Measurements from ENCODE around the gene ISCA2. TPM values are rescaled to one million over a fixed set of nuclear protein-coding genes. Genes with fewer than 3 reads are reported as not detected.
"Not testable (repeated sequence)": the region's sequence is repeated elsewhere in the genome, so short reads cannot be mapped to it uniquely, and the experiment has no call there.

ISCA2 gene
- polyA plus RNA-seq, 6 donors from 2014 or later = 63.9 to 84.9 (median 77.1) TPM

GRCh38 chr14:74531467-74531866 is 37.9 kb downstream of the ISCA2 start:
- H3K4me1 Mint-ChIP-seq = peaks cover 7 to 9% (median 7%) of the 10 kb centered on the region in 3 donors
- no peaks in the 10 kb centered on the region for H3K36me3 Mint-ChIP-seq
- no peak overlapping the region for H3K4me3 Mint-ChIP-seq
- no peak overlapping the region for H3K27ac Mint-ChIP-seq
- no peak for ATAC-seq (ENCODE audit: low read depth in 2 of 2)
- H3K27me3 Mint-ChIP-seq = no peaks in the 10 kb centered on the region
- no peak for DNase-seq
- H3K9me3 Mint-ChIP-seq = no peaks in the 10 kb centered on the region

GRCh38 chr14:74532246-74532645 is 38.7 kb downstream of the ISCA2 start:
- no peak overlapping the region for H3K27ac Mint-ChIP-seq
- ATAC-seq (ENCODE audit: low read depth in 2 of 2) (no peak), DNase-seq (no peak)
- H3K9me3 Mint-ChIP-seq = no peaks in the 10 kb centered on the region
- no peaks in the 10 kb centered on the region for H3K36me3 Mint-ChIP-seq
- no peaks in the 10 kb centered on the region for H3K27me3 Mint-ChIP-seq
- H3K4me3 Mint-ChIP-seq = no peak overlapping the region
- peaks cover 5 to 9% (median 6%) of the 10 kb centered on the region in 3 donors for H3K4me1 Mint-ChIP-seq

GRCh38 chr14:74533576-74533975 is 40.0 kb downstream of the ISCA2 start:
- Mint-ChIP-seq H3K9me3 (no peaks in the 10 kb centered on the region), H3K27ac (no peak overlapping the region), H3K4me3 (no peak overlapping the region), H3K4me1 (peaks cover 5 to 9% (median 6%) of the 10 kb centered on the region in 3 donors), H3K36me3 (no peaks in the 10 kb centered on the region), H3K27me3 (no peaks in the 10 kb centered on the region)
- DNase-seq (no peak), ATAC-seq (ENCODE audit: low read depth in 2 of 2) (peak in 1 of 2 donors; percentile 21)

GRCh38 chr14:74535756-74536325 is 42.3 kb downstream of the ISCA2 start:
- DNase-seq = no peak
- Mint-ChIP-seq H3K4me3 (no peak overlapping the region), H3K4me1 (peaks cover 5 to 9% (median 6%) of the 10 kb centered on the region in 3 donors), H3K9me3 (no peaks in the 10 kb centered on the region), H3K27me3 (no peaks in the 10 kb centered on the region), H3K36me3 (no peaks in the 10 kb centered on the region), H3K27ac (no peak overlapping the region)
- no peak for ATAC-seq (ENCODE audit: low read depth in 2 of 2)

GRCh38 chr14:74536336-74536735 is 42.8 kb downstream of the ISCA2 start:
- H3K4me3 Mint-ChIP-seq; H3K9me3 Mint-ChIP-seq; H3K36me3 Mint-ChIP-seq; H3K27me3 Mint-ChIP-seq; H3K4me1 Mint-ChIP-seq; ATAC-seq (ENCODE audit: low read depth in 2 of 2); DNase-seq; H3K27ac Mint-ChIP-seq: not testable (repeated sequence)

- Mint-ChIP-seq H3K27ac (peak overlapping the region in 2 of 6 donors; percentile 16 to 25), H3K4me1 (peaks cover 0 to under 1% (median 0%) of the 10 kb centered on the region in 3 donors), H3K9me3 (no peaks in the 10 kb centered on the region), H3K27me3 (peaks cover 0 to 3% (median 3%) of the 10 kb centered on the region in 3 donors), H3K36me3 (no peaks in the 10 kb centered on the region), H3K4me3 (no peak overlapping the region)
- DNase-seq (no peak), ATAC-seq (ENCODE audit: low read depth in 2 of 2) (no peak)
Measured at GRCh38 chr14:74538411-74539391, 45.1 kb downstream of the ISCA2 start.

GRCh38 chr14:74539503-74539902 is 45.9 kb downstream of the ISCA2 start:
- Mint-ChIP-seq H3K27ac (no peak overlapping the region), H3K36me3 (no peaks in the 10 kb centered on the region), H3K4me3 (no peak overlapping the region)

GRCh38 chr14:74541225-74541624 is 47.7 kb downstream of the ISCA2 start:
- Mint-ChIP-seq H3K27ac (no peak overlapping the region), H3K9me3 (no peaks in the 10 kb centered on the region), H3K4me1 (no peaks in the 10 kb centered on the region), H3K4me3 (no peak overlapping the region), H3K36me3 (no peaks in the 10 kb centered on the region), H3K27me3 (peaks cover 0 to 9% (median 6%) of the 10 kb centered on the region in 3 donors)
- no peak for ATAC-seq (ENCODE audit: low read depth in 2 of 2)
- no peak for DNase-seq

More at GRCh38 chr14:74539503-74539902, 45.9 kb downstream of the ISCA2 start:
- no peak for DNase-seq
- H3K27me3 Mint-ChIP-seq = peaks cover 0 to 9% (median 6%) of the 10 kb centered on the region in 3 donors
- no peaks in the 10 kb centered on the region for H3K4me1 Mint-ChIP-seq
- H3K9me3 Mint-ChIP-seq = no peaks in the 10 kb centered on the region
- ATAC-seq (ENCODE audit: low read depth in 2 of 2) = no peak

- H3K4me1 Mint-ChIP-seq = no peaks in the 10 kb centered on the region
- no peaks in the 10 kb centered on the region for H3K36me3 Mint-ChIP-seq
- DNase-seq (no peak), ATAC-seq (ENCODE audit: low read depth in 2 of 2) (no peak)
- peaks cover 0 to 9% (median 6%) of the 10 kb centered on the region in 3 donors for H3K27me3 Mint-ChIP-seq
- H3K9me3 Mint-ChIP-seq = no peaks in the 10 kb centered on the region
- H3K27ac Mint-ChIP-seq = no peak overlapping the region
- H3K4me3 Mint-ChIP-seq = no peak overlapping the region
Measured at GRCh38 chr14:74542056-74542685, 48.6 kb downstream of the ISCA2 start.

- Mint-ChIP-seq H3K9me3 (no peaks in the 10 kb centered on the region), H3K27ac (peak overlapping the region in 2 of 6 donors; percentile 44 to 49), H3K4me1 (no peaks in the 10 kb centered on the region), H3K36me3 (no peaks in the 10 kb centered on the region), H3K27me3 (peaks cover 4 to 9% (median 6%) of the 10 kb centered on the region in 3 donors), H3K4me3 (no peak overlapping the region)
- no peak for DNase-seq
- no peak for ATAC-seq (ENCODE audit: low read depth in 2 of 2)
Measured at GRCh38 chr14:74543771-74544438, 50.3 kb downstream of the ISCA2 start.

- DNase-seq (no peak), ATAC-seq (ENCODE audit: low read depth in 2 of 2) (no peak)
- H3K4me1 Mint-ChIP-seq = no peaks in the 10 kb centered on the region
- peaks cover 4 to 9% (median 6%) of the 10 kb centered on the region in 3 donors for H3K27me3 Mint-ChIP-seq
- no peaks in the 10 kb centered on the region for H3K36me3 Mint-ChIP-seq
- no peaks in the 10 kb centered on the region for H3K9me3 Mint-ChIP-seq
- no peak overlapping the region for H3K27ac Mint-ChIP-seq
- H3K4me3 Mint-ChIP-seq = no peak overlapping the region
Measured at GRCh38 chr14:74545386-74545785, 51.8 kb downstream of the ISCA2 start.

GRCh38 chr14:74546416-74546815 is 52.9 kb downstream of the ISCA2 start:
- H3K9me3 Mint-ChIP-seq = no peaks in the 10 kb centered on the region
- DNase-seq (no peak), ATAC-seq (ENCODE audit: low read depth in 2 of 2) (no peak)
- peaks cover 4 to 13% (median 8%) of the 10 kb centered on the region in 3 donors for H3K27me3 Mint-ChIP-seq
- no peak overlapping the region for H3K4me3 Mint-ChIP-seq
- no peaks in the 10 kb centered on the region for H3K36me3 Mint-ChIP-seq
- no peaks in the 10 kb centered on the region for H3K4me1 Mint-ChIP-seq
- H3K27ac Mint-ChIP-seq = peak overlapping the region in 1 of 6 donors; percentile 26

Measured in naive B cell (primary cell).